Measurements from ENCODE around the gene YIPF7. TPM values are rescaled to one million over a fixed set of nuclear protein-coding genes. Genes with fewer than 3 reads are reported as not detected.

YIPF7 gene
- under 1 TPM; 0.34 to 0.45 TPM for total RNA-seq

GRCh38 chr4:44651425-44651824, at the start of gene YIPF7:
Gene YIPF7 (minus strand): TSS chr4:44651625. CDS start chr4:44650100, 1,525 bp downstream.
- no peaks in the 10 kb centered on the region for H3K9me3 Mint-ChIP-seq
- H3K27ac Mint-ChIP-seq = no peak within 1 kb of the TSS
- H3K4me1 Mint-ChIP-seq = no peaks in the 10 kb centered on the region
- ATAC-seq (replicated peaks) = no peak
- H3K4me3 Mint-ChIP-seq = no peak within 1 kb of the TSS
- no peaks in the 10 kb centered on the region for H3K36me3 Mint-ChIP-seq (ENCODE audit: low read depth)
- peaks cover 11% of the 10 kb centered on the region for H3K27me3 Mint-ChIP-seq

DNA sequence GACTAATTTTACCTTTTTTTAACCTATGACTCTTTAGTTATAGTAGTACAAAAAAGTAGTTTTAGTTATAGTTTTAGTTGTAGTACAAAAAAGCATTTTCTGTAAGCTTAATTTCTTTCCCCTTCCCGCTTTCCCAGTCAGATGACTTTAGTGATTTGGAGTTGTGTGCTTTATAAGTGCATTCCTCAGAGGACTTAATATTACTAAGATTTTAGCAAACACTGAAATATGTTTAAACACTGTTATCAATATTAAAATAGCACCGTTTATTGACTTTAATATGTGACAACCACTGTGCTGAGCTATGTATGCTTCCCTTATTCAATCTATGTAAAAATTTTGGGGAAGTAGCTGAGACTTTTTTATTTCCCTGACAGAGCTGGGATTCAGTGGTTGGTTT, 49.6 kb upstream of the YIPF7 start:
- Mint-ChIP-seq H3K4me3 (no peak overlapping the region), H3K27ac (no peak overlapping the region), H3K9me3 (no peaks in the 10 kb centered on the region), H3K27me3 (no peaks in the 10 kb centered on the region), H3K4me1 (no peaks in the 10 kb centered on the region), H3K36me3 (ENCODE audit: low read depth) (peaks cover 85% of the 10 kb centered on the region)
- no peak for ATAC-seq (replicated peaks)

GRCh38 chr4:44700427-44700826, 49.0 kb upstream of the YIPF7 start:
- ATAC-seq (replicated peaks) = no peak
- no peak overlapping the region for H3K4me3 Mint-ChIP-seq
- no peaks in the 10 kb centered on the region for H3K27me3 Mint-ChIP-seq
- peaks cover 85% of the 10 kb centered on the region for H3K36me3 Mint-ChIP-seq (ENCODE audit: low read depth)
- no peaks in the 10 kb centered on the region for H3K4me1 Mint-ChIP-seq
- H3K9me3 Mint-ChIP-seq = no peaks in the 10 kb centered on the region
- no peak overlapping the region for H3K27ac Mint-ChIP-seq

DNA sequence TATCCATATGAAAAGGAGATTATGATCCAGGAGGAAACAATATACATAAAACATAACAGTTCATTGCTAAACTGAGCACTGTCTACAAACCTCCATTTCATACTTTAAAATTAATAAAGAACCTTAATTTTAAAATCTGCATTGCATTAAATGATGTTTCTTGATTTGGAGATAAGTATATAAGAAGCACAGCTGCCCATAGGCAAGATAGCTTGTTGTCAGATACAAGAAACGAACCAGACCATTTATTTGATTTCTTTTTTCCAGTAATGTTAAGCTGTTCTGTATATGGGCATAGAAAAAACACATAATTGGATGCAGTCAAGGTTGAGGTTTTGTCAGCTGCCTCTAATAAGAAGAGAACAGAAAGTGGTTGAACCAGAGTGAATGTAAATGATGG, 33.2 kb upstream of the YIPF7 start:
- no peak for ATAC-seq (replicated peaks)
- H3K9me3 Mint-ChIP-seq = no peaks in the 10 kb centered on the region
- no peak overlapping the region for H3K4me3 Mint-ChIP-seq
- H3K4me1 Mint-ChIP-seq = peaks cover 9% of the 10 kb centered on the region
- H3K27me3 Mint-ChIP-seq = no peaks in the 10 kb centered on the region
- peaks cover 89% of the 10 kb centered on the region for H3K36me3 Mint-ChIP-seq (ENCODE audit: low read depth)
- peak overlapping the region; percentile 33 for H3K27ac Mint-ChIP-seq

DNA sequence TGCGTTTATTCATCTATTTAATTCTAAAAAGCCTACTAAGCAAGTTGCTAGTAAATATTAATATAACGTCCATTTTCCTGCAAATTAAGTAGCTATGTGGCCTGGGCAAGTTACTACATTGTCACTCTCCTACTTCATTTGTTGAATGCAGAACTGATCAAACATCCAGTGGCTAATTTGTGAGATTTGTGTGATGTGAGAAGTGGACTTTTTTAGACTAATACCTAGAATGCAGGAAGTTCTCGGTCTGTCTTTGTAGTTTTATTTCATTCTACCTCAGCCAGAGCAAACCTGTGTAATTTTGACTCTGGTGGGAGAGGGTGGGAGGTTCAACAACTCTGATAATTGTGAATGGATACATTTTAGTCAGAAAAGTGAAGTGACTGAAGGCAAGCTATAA, 27.6 kb upstream of the YIPF7 start:
- Mint-ChIP-seq H3K4me3 (peak overlapping the region; percentile 97), H3K36me3 (ENCODE audit: low read depth) (peaks cover 41% of the 10 kb centered on the region), H3K27ac (peak overlapping the region; percentile 98), H3K27me3 (no peaks in the 10 kb centered on the region), H3K4me1 (peaks cover 9% of the 10 kb centered on the region), H3K9me3 (no peaks in the 10 kb centered on the region)
- ATAC-seq (replicated peaks) = peak; percentile 14

DNA sequence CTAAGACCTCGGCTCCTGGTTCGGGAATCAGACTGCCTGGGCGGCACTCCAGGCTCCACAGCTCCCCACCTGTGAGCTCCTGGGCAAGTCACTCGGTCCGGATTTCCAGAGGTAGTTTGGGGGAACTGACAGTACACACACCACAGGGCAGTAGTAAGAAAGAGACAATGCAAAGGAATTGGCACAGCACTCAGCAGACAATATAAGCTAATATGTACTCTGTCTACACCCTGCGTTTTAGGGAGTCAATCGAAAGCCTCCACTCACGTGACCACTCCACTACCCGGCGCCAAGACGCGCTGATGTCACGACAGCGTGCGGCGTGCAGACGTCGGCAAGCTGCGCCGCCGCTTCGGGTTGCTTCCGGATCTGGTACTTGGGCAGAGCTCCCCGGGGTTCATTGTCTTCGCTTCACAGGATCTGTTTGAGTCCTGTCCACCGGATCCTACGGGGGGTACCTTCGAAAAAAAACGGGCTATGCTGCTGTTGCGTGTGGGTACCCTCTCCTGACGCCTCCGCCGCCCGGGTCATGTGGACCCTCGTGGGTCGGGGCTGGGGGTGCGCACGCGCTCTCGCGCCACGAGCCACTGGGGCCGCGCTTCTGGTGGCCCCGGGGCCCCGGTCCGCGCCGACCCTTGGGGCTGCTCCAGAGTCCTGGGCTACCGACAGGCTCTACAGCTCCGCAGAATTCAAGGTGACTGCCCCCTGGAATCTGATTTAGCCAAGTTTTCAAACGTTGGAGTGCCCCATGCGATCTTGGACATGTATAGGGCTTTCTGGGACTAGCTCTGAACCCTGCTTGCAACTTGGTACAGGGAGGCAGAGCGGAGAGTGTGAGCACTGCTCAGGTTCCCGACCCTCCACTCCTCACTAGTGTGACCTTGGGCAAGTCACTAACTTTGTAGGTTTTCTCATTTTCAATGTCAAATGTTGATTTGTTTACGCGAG, 26.9 kb upstream of the YIPF7 start, which contains the start of gene GUF1:
TSS of gene GUF1 (plus strand) at position 327 of the 948 bp plus-strand sequence. CDS start at position 530, 203 bp downstream.
- H3K4me1 Mint-ChIP-seq = peaks cover 9% of the 10 kb centered on the region
- peak within 1 kb of the TSS; percentile 97 for H3K4me3 Mint-ChIP-seq
- H3K36me3 Mint-ChIP-seq (ENCODE audit: low read depth) = peaks cover 34% of the 10 kb centered on the region
- no peaks in the 10 kb centered on the region for H3K27me3 Mint-ChIP-seq
- ATAC-seq (replicated peaks) = peak; percentile 96
- no peaks in the 10 kb centered on the region for H3K9me3 Mint-ChIP-seq
- peak within 1 kb of the TSS; percentile 98 for H3K27ac Mint-ChIP-seq

GRCh38 chr4:44675366-44675765, 23.9 kb upstream of the YIPF7 start:
- peaks cover 9% of the 10 kb centered on the region for H3K27me3 Mint-ChIP-seq
- H3K36me3 Mint-ChIP-seq (ENCODE audit: low read depth) = peaks cover 8% of the 10 kb centered on the region
- ATAC-seq (replicated peaks) = no peak

DNA sequence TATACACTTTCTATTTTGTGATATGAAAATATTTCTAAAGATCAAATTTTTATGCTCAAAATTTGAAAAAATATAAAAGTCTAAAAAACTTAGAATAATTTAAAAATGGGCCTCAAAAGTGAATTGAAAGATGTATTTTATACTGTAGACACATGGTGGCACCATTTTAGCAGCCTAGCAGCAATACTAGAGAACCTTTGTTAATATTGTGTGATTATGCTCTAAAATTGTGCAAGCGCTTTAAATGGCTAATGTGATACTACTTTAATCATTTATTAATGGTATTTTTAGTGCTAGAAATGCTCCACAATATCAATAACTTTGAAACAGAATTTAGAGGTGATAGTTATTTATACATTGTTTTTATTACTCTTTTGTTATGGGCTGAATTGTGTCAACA, 23.0 kb upstream of the YIPF7 start:
- no peaks in the 10 kb centered on the region for H3K9me3 Mint-ChIP-seq
- no peak for ATAC-seq (replicated peaks)
- H3K4me3 Mint-ChIP-seq = no peak overlapping the region
- H3K4me1 Mint-ChIP-seq = peaks cover 5% of the 10 kb centered on the region
- peaks cover 8% of the 10 kb centered on the region for H3K36me3 Mint-ChIP-seq (ENCODE audit: low read depth)
- no peak overlapping the region for H3K27ac Mint-ChIP-seq
- peaks cover 10% of the 10 kb centered on the region for H3K27me3 Mint-ChIP-seq

More at GRCh38 chr4:44675366-44675765, 23.9 kb upstream of the YIPF7 start:
- Mint-ChIP-seq H3K4me3 (no peak overlapping the region), H3K9me3 (no peaks in the 10 kb centered on the region), H3K27ac (no peak overlapping the region), H3K4me1 (peaks cover 5% of the 10 kb centered on the region)

DNA sequence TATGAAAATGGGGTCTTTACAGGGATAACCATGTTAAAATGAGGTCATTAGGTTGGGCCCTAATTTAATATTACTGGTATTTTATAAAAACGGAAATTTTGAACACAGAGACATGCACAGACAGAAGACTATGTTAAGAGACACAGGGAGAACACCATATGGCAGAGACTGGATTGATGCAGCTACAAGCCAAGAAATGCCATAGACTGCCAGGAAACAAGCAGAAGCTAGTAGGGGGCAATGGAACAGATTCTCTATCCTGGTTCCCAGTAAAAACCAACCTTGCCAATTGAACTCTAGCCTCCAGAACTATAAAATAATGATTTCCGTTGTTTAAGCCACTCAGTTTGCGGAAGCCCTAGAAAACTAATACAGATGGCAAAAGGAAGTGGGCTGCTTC, 20.2 kb upstream of the YIPF7 start:
- Mint-ChIP-seq H3K4me1 (no peaks in the 10 kb centered on the region), H3K27ac (no peak overlapping the region), H3K4me3 (no peak overlapping the region)

DNA sequence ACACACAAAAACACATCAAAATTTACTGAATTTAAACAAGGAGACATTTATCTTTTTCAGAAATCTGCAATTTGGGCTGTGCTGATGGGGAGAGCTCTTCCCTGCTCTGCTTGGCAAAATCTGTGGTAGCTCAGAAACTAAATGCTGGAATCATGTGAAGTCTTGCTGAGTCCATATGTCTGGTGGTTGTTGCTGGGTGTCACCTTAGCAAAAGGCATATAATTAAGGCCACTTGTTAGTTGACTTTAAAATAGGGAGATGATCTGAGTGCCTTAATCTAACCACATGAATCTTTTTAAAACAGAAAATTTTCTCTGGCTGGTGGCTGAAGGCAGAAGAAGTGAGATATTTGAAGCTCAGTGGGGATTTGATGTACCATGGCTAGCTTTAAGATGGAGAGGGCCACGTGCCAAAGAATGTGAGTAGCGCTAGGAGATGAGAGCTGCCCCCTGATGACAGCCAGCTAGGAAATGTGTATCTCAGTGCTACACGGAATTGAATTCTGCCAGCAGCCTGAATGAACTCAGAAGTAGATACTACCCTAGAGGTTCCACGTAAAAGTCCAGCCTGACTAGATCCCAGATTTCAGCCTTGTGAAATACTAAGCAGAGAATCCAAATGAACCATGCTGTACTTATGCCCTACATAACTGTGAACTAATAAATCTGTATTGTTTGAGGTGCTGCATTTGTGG, 19.2 kb upstream of the YIPF7 start:
- Mint-ChIP-seq H3K27me3 (peaks cover 22% of the 10 kb centered on the region), H3K36me3 (ENCODE audit: low read depth) (no peaks in the 10 kb centered on the region), H3K9me3 (no peaks in the 10 kb centered on the region), H3K27ac (no peak overlapping the region), H3K4me1 (no peaks in the 10 kb centered on the region), H3K4me3 (no peak overlapping the region)
- ATAC-seq (replicated peaks) = no peak

More for the DNA sequence above, 20.2 kb upstream of the YIPF7 start:
- H3K36me3 Mint-ChIP-seq (ENCODE audit: low read depth) = no peaks in the 10 kb centered on the region
- peaks cover 22% of the 10 kb centered on the region for H3K27me3 Mint-ChIP-seq
- no peaks in the 10 kb centered on the region for H3K9me3 Mint-ChIP-seq
- no peak for ATAC-seq (replicated peaks)

GRCh38 chr4:44668526-44668925, 17.1 kb upstream of the YIPF7 start:
- Mint-ChIP-seq H3K27me3 (peaks cover 22% of the 10 kb centered on the region), H3K4me3 (no peak overlapping the region), H3K27ac (no peak overlapping the region), H3K36me3 (ENCODE audit: low read depth) (no peaks in the 10 kb centered on the region), H3K4me1 (no peaks in the 10 kb centered on the region), H3K9me3 (no peaks in the 10 kb centered on the region)
- no peak for ATAC-seq (replicated peaks)

- Mint-ChIP-seq H3K4me3 (no peak overlapping the region), H3K4me1 (no peaks in the 10 kb centered on the region), H3K9me3 (no peaks in the 10 kb centered on the region), H3K27ac (no peak overlapping the region), H3K36me3 (ENCODE audit: low read depth) (no peaks in the 10 kb centered on the region), H3K27me3 (peaks cover 9% of the 10 kb centered on the region)
- ATAC-seq (replicated peaks) = no peak
Observed at GRCh38 chr4:44663539-44664263, 12.3 kb upstream of the YIPF7 start.

GRCh38 chr4:44662623-44663005, 11.2 kb upstream of the YIPF7 start:
- H3K4me3 Mint-ChIP-seq = no peak overlapping the region
- ATAC-seq (replicated peaks) = no peak
- H3K36me3 Mint-ChIP-seq (ENCODE audit: low read depth) = no peaks in the 10 kb centered on the region
- H3K27me3 Mint-ChIP-seq = peaks cover 10% of the 10 kb centered on the region
- H3K9me3 Mint-ChIP-seq = no peaks in the 10 kb centered on the region
- H3K27ac Mint-ChIP-seq = no peak overlapping the region
- H3K4me1 Mint-ChIP-seq = no peaks in the 10 kb centered on the region

DNA sequence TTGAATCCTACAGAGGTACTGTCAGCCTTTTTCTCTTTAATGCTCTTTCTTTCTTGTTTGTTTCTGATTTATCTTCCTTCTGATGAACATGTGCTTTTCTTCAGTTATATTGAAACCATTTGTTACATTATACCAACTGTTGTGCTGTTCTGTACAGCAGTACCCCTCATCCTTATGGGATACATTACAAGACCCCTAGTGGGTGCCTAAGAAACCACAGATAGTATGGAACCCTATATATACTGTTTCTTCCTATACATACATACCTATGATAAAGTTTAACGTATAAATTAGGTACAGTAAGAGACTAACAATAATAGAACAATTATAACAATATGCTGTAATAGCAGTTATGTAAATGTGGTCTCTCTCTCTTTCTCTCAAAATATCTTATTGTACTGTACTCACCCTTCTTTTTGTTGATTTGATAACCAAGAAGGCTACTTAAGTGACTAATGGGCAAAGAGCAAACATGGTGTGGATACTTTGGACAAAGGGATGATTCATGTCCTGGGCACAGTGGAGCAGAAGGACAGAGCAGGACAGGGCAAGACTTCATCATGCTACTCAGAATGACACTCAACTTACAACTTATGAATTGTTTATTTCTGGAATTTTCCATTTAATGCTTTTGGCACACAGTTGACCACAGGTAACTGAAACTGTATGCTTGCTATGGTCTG, 10.7 kb upstream of the YIPF7 start:
- no peaks in the 10 kb centered on the region for H3K4me1 Mint-ChIP-seq
- no peak overlapping the region for H3K4me3 Mint-ChIP-seq
- H3K27me3 Mint-ChIP-seq = peaks cover 8% of the 10 kb centered on the region
- no peaks in the 10 kb centered on the region for H3K9me3 Mint-ChIP-seq
- H3K36me3 Mint-ChIP-seq (ENCODE audit: low read depth) = no peaks in the 10 kb centered on the region
- H3K27ac Mint-ChIP-seq = no peak overlapping the region
- no peak for ATAC-seq (replicated peaks)

Measured in activated T-helper 17 cell treated with anti-CD3 and anti-CD28 coated beads, Interleukin-2, amount 50 U/mL, for 72 hours (primary cell).